Stimulated activated CD8-positive, alpha-beta memory T cell treated with anti-CD3 and anti-CD28 coated beads, Interleukin-4, amount 100 ng/mL, for 1 hour (primary cell): ENCODE measurements around the gene RUNX1.
"Not testable (repeated sequence)": the region's sequence is repeated elsewhere in the genome, so short reads cannot be mapped to it uniquely, and the experiment has no call there.

Experiments
- DNase-seq, 2 donors: peaks; one replicate each; pipeline ENCODE4 v3.0.0-alpha.2; 2020; ENCODE audit warnings: low read depth in 2 of 2, low spot score in 1 of 2

Gene RUNX1

DNA sequence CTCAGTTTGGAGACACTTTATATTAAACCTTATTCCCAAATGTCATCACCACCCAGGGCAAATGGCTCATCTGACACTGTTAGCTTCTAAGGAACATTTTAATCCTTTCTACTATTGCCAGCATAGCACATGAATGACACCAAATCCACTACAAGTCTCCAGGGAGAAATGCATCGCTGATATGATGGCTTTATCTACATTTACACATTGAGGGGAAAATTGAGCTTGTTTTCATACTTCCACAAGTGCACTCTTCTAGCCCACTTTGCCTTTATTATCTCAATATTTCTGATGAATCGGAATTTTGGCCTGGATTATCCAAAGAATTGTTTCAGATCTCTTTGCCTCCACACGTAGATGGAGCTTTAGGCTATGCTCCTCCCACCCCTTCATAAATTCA, 75.4 kb downstream of the RUNX1 start:
- DNase-seq: no peak

DNA sequence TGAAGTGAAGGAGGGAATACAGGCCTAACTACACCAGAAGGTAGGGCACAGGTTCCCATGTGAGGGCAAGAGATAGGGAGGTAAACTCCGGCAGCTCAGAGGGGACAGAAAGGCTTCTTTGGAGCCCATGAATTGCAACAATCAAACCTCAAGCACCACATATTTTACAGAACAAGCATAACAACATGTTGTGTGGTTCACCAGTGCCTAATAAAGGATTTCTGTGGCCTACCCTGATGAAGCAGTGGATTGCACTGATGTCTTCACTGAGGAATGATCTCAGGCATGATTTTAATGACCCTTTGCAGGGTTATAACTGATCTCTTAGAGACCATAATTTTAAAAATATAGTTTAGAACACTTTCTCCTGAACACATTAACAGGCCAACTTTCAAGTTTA, 77.4 kb downstream of the RUNX1 start:
- no peak for DNase-seq

DNA sequence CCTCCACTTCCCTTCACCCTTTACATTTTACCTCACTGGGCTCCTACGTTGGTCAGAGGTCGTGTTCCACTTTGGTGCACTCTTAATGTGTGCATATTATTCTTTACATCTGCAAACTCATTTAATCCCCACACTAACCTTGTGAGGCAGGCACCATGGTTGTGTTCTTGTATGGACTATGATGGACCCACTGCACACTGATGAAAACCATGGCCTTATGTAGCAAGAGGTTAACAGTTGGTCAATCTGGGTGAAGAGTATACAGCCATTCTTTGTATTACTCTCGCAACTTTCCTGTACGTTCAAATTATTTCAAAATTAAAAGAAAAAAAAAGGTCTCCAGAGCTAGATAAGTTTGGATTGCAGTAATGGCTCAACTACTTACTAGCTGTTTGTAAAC, 78.5 kb downstream of the RUNX1 start:
- no peak for DNase-seq

DNA sequence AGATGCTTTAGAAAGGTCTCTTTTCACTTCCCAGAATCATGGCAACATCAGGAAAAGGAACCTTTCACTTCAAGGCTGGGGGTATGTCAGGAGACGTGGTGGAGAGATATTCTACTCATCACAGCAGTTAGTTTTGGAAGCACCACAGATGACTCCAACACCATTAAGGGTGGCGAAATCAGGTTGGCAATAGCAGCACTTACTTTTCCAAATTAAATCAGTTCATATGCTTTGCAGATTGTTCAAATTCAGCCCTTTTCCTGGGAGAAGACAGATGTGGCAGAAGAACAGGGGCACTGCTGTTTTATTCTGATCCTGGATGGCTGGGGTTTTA, 79.0 kb downstream of the RUNX1 start:
- no peak for DNase-seq

GRCh38 chr21:34969423-34970166, 79.5 kb downstream of the RUNX1 start:
- no peak for DNase-seq

GRCh38 chr21:34968414-34969333, 80.4 kb downstream of the RUNX1 start:
- no peak for DNase-seq

DNA sequence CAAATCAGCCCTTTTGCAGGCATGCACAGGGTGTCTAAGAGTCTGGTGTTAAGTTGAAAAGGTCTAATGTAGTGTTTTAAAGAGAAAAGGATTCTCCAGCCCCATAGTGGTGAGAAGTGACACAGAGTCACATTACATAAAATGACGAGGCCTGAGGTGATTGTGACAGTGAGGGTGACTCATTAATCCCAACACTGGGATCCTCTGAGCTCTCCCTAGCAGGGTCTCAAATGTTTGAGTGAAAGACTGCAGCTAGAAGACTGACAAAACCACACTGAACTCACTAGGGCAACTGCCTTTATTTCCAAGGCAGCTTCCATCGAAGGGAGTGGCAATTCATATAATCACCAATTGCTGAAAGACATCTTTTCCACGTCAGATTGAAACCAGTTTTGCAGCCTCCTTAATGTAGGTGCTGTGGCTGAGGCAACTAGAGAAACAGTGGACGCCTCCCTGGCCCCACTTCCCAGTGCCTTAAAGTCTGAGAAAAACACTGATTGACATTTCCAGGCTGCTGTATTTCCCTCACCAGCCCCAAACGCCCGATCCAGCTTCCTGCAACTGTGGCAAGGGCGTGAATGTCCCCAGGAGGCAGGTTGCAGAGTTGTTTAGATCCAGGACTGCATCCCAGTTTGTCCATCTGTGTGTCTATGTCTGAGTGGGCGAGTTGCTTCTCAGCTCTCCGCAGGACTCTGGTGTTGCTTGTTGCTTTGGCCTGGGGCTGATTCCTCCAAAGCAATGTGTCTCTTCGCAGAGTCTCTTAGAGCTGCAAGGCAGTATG, 81.4 kb downstream of the RUNX1 start:
- no peak for DNase-seq

- DNase-seq: not testable (repeated sequence)
Observed at GRCh38 chr21:34966881-34967280, 82.2 kb downstream of the RUNX1 start.

DNA sequence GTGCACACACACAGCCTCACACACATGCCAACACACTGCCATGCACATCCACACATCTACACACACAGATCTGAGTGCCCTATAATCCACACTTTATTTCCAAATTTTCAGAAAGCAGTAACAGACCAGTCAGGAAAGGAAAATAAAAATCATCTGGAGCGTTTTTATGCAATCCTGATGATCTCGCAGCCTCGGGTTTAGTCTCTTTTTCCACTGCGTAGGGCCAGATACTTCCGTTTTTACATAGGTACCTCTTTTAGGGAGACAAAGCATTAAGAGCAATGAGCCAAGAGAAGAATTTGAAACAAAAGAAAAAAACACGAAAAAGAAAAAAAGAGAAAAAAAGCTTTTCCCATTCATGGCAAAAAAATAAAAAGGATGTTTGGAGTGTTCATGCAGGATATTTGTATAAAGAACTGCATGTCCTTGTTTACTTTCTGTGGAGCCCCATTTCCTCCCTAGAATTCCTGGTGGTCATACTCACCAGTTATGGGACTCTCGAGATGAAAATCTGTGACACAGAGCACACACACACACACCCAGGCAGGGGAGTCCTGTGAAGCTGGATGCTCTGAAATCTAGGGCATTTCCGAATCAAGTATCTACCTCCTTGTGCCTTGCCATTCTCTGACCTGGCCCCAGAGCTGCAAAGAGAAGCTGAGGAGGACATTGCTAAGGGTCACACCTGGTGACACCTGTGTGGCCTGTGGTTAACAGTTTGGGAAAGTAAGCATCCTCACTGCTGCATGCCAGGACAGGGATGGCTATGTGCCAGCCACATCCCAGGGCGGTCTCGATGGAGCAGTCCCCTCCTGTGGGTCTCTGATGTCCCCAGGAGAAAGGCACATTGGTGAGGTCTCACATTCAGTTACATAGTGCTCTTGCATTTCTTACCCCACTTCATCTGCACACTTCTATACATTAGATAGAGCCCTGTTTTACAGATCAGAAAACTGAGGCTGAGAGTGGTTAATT, 83.6 kb downstream of the RUNX1 start:
- DNase-seq: no peak

- no peak for DNase-seq
Observed at GRCh38 chr21:34962586-34963222, 86.4 kb downstream of the RUNX1 start.

DNA sequence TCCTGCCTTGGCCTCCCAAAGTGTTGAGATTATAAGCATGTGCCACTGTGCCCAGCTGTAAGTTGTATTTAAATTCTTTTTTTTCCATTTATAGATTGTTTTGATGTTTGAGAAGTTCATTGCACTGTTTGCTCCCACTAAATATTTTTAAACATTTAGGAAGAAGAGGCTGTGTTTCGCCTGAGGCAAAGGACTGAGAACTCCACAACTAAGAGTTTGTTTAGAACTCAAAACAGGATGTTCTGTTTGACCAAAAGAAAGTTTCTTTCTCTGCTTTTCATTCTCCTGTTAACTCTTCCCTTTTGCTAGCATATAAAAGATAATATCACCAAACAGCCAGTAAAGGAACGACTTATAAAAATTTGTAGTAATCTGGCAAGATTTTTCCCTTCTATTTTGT, 87.0 kb downstream of the RUNX1 start:
- DNase-seq: no peak

- no peak for DNase-seq
Observed at GRCh38 chr21:34960687-34961086, 88.4 kb downstream of the RUNX1 start.

GRCh38 chr21:34959607-34960006, 89.5 kb downstream of the RUNX1 start:
- DNase-seq: no peak

DNA sequence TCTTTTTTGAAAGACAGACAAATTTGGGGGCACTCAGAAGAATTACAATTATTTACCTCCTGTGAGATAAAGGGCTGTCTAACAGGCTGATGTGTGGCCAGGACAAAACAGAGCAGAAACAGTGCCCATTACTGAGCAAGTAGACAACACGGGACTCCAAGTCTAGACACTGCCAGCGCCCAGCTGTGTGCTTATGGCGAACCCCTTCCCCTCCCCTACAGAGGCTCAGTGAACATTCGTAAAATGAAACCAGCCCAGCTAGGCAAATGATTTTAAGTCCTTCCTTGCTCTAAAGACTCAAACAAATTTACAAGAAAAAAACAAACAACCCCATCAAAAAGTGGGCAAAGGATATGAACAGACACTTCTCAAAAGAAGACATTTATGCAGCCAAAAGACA, 91.1 kb downstream of the RUNX1 start:
- no peak for DNase-seq

- DNase-seq: no peak
Observed at GRCh38 chr21:34956416-34957316, 92.4 kb downstream of the RUNX1 start.

DNA sequence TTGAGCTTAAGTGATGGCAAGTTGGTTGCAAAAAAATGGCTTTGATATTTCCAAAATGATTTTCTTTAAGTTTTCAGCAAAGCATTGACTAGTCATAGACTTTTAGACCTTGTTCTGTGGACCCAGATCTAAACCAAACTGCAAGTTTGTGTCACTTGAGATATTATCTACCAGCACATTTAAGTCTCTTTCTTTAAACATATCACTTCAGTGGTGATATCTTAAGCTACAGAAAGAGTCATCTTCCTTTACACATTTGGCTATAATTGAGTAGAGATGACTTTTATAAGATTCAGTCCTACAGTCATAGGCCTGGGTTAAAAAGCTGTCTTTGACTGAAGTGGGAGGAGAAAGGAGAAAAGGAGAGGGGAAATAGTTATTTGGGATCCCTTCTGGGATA, 95.2 kb downstream of the RUNX1 start:
- no peak for DNase-seq

GRCh38 chr21:34952701-34953100, 96.4 kb downstream of the RUNX1 start:
- DNase-seq: no peak

- DNase-seq: not testable (repeated sequence)
Observed at GRCh38 chr21:34951868-34952267, 97.2 kb downstream of the RUNX1 start.

GRCh38 chr21:34950980-34951379, 98.1 kb downstream of the RUNX1 start:
- DNase-seq: no peak
